ENCODE results near the gene LRRTM2.

DNA sequence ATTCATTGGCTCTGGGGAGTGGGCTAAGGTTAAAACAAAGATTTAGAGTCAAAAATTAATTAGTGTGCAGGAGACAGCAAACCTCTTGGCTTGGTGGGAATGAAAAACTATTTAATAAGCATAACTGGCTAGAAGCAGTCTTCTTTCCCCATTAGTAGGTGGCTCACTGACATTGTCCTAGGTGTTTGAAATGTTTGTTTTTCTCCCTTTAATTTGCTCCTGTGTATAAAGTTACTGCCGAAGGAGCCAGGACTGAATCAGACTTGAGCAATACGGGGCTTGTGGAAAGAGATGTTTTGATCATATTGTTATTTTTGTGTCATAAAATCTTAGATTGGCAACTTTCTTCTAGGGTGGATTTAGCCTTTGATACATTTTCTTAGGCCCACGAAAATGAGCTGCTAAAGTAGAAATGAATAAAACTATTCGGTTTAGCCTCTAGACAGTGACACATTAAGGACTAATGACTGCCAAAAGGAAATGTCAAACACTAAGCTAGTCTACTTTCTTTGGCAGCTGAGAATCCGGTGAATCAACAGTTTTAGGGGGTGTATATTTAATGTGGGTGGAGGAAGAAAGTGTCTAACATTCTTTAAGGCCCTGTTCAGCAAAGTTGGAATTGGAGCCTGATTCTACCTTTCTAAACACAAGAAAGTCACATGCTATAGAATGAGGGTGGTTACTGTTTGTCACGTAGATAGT is 30.2 kb downstream of the LRRTM2 start:
- TF ChIP-seq, protein P1, sequence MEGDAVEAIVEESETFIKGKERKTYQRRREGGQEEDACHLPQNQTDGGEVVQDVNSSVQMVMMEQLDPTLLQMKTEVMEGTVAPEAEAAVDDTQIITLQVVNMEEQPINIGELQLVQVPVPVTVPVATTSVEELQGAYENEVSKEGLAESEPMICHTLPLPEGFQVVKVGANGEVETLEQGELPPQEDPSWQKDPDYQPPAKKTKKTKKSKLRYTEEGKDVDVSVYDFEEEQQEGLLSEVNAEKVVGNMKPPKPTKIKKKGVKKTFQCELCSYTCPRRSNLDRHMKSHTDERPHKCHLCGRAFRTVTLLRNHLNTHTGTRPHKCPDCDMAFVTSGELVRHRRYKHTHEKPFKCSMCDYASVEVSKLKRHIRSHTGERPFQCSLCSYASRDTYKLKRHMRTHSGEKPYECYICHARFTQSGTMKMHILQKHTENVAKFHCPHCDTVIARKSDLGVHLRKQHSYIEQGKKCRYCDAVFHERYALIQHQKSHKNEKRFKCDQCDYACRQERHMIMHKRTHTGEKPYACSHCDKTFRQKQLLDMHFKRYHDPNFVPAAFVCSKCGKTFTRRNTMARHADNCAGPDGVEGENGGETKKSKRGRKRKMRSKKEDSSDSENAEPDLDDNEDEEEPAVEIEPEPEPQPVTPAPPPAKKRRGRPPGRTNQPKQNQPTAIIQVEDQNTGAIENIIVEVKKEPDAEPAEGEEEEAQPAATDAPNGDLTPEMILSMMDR (IDR thresholded peaks at IDR 0.05; ENCODE audit: borderline replicate concordance, extremely low read depth, low read length, poor library complexity, severe bottlenecking) = no peak
- TF ChIP-seq EZH2 (IDR thresholded peaks at IDR 0.05; ENCODE audit: borderline replicate concordance, low read depth, low read length, severe bottlenecking) = no peak
